Spinal cord (tissue), 10 donors: ENCODE data around the gene CADPS. TPM values are rescaled to one million over a fixed set of nuclear protein-coding genes. Genes with fewer than 3 reads are reported as not detected.

Experiments used
- DNase-seq, 6 donors: peaks; one replicate each; pipeline versions ENCODE4 v3.0.0 to v3.0.0-alpha.2; 2013 to 2015; ENCODE audit warnings: low spot score in 6 of 6, low read depth in 4 of 6
- H3K27ac ChIP-seq: one replicate; pipeline ENCODE4 v1.5.1; 2013; ENCODE audit warnings: low read depth, low read length, control low read depth
- H3K27me3 ChIP-seq: one replicate; pipeline ENCODE4 v1.6.1; 2013; ENCODE audit warnings: low read length; ENCODE audit not compliant: control insufficient read depth, insufficient read depth
- H3K36me3 ChIP-seq: one replicate; pipeline ENCODE4 v1.6.1; 2013; ENCODE audit warnings: low read length; ENCODE audit not compliant: control insufficient read depth, insufficient read depth
- H3K4me1 ChIP-seq: one replicate; pipeline ENCODE4 v1.6.1; 2013; ENCODE audit warnings: low read length; ENCODE audit not compliant: control insufficient read depth, insufficient read depth
- H3K4me3 ChIP-seq: one replicate; pipeline ENCODE4 v1.5.1; 2013; ENCODE audit warnings: low read depth, low read length, control low read depth
- H3K9me3 ChIP-seq: one replicate; pipeline ENCODE4 v1.6.1; 2013; ENCODE audit warnings: low read length; ENCODE audit not compliant: control insufficient read depth, insufficient read depth
- WGBS: methylation state at CpG from one replicate; pipeline ENCODE4 v1.1.5; 2013; ENCODE audit warnings: missing lambda C conversion rate; ENCODE audit not compliant: insufficient coverage; 5-methylcytosine and 5-hydroxymethylcytosine counted together
- polyA plus RNA-seq, 2 donors: library from polyadenylated mRNA; unstranded; fragments of 120-200 nt; gene quantifications; one replicate each; pipeline ENCODE4 v1.2.1, GENCODE V29; 2013; ENCODE audit not compliant: insufficient read length in 2 of 2
- total RNA-seq, 2 donors: library from RNA; depleted of rRNA in 1 of 2; stranded (reverse); fragments of 120-200 nt in 1 of 2; fragments of >200 nt in 1 of 2; gene quantifications; one replicate each; pipeline versions ENCODE4 v1.2.3 to v1.2.4, GENCODE V29; 2013 to 2014
- donor health status: healthy.

The CADPS gene
- total and polyA plus RNA-seq, 4 donors = 79.7 to 251 (median 198) TPM

DNA sequence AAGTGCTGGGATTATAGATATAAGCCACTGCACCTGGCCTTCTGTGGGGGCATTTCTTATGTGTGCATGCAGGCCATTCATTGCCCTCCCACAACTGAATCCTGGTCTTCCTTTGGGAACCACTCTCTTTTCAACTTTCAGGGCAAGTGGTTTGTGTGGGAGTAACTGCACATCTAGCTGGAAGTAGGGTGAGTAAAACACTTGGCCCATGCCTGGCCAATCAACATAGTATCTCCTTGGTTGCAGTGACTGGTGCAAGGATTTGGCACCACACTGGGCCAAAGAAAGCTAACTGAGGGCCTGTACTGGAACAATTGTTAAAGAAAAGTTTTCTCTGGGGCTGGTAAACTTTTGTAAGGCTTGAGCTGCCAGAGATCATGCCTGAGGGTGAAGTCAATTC lies 312.6 kb downstream of the CADPS start:
- no peak for DNase-seq
- Histone ChIP-seq H3K4me3 (no peak overlapping the region), H3K9me3 (no peaks in the 10 kb centered on the region)

DNA sequence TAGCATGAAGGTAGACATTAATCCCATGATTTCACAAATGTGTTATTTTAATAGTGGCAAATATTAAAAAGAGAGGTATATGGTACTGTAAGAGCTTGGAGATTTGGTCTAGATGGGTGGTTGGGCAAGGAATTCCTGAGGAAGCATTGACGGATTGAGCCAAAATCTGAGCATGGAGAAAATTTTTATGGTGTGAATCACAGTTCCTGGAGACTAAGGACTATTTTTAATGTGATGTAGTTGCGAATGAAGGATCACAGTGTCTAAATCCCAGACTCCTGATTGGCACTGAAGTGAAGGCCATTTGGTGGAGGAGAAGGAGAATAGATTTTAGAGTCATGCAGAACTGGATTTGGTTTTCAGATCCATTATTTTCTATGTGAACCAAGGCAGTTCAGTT lies 313.2 kb downstream of the CADPS start:
- Histone ChIP-seq H3K27me3 (no peaks in the 10 kb centered on the region), H3K27ac (no peak overlapping the region), H3K36me3 (peaks cover 2% of the 10 kb centered on the region), H3K4me1 (no peaks in the 10 kb centered on the region), H3K9me3 (no peaks in the 10 kb centered on the region), H3K4me3 (no peak overlapping the region)
- no peak for DNase-seq
- WGBS = 81% methylated on average over 2 of the region's 2 CpGs

More for the DNA sequence above, 312.6 kb downstream of the CADPS start:
- no peaks in the 10 kb centered on the region for H3K27me3 ChIP-seq
- no peak overlapping the region for H3K27ac ChIP-seq
- no peaks in the 10 kb centered on the region for H3K4me1 ChIP-seq
- H3K36me3 ChIP-seq = no peaks in the 10 kb centered on the region

DNA sequence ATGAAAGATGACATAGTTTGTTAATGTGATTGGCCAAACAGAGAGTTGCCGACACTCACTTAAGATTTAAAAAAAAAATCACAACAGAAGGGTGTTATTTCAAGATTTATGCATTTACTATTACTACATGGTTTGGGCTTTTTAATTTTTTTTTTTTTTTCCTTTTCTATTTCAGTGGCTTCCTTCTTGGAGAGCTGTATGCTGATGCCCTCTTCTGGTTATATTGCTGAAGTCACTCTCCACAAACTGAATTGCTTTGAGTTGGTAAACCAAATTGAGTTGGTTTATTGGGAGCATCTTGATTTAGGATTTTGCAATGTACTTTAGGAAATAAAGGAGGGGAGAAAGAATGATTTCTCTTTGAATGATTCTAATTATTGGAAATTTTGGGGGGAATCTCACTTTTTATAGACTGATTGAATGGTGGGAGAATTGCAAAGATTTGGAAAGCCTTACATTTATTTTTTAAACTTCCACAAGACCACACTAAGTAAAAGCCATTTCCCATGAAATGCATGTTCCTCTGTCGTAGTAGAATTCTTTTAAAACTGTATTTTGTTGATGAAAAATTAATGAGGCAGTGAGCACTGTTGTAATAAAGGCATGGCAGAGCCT lies 315.3 kb downstream of the CADPS start:
- H3K4me1 ChIP-seq = no peaks in the 10 kb centered on the region
- H3K27me3 ChIP-seq = no peaks in the 10 kb centered on the region
- H3K4me3 ChIP-seq = no peak overlapping the region
- no peaks in the 10 kb centered on the region for H3K9me3 ChIP-seq
- peak in 2 of 6 donors; percentile 77 to 81 for DNase-seq
- peaks cover 3% of the 10 kb centered on the region for H3K36me3 ChIP-seq
- H3K27ac ChIP-seq = no peak overlapping the region
- whole genome bisulfite sequencing = no CpG with 5 or more reads among the region's 2 CpGs

DNA sequence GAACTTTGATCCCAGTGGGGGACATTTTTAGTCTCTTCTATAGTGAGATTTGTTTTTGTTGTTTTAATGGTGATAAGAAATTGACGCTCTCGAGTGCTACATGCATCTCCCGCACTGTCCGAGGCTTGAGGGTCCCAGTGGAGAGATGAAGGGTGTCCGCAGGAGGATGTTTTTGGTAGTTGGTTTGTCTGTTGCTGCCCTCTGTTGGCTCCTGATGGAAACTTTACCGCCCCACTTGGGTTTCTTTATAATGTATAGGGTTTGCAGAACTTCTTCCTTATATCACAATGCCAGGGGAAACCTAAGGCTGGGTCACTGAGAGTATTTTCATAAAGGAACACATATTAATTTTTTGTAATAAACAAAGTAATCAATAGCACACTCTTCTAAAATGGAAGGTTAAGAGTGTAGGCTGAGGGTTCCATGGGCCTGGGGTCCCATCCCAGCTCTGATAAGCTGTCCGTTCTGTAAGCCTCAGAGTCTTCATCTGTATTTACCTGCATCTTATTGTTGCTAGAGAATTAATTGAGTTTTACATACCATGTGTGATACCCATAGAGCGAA lies 316.6 kb downstream of the CADPS start:
- H3K27ac ChIP-seq = no peak overlapping the region
- H3K9me3 ChIP-seq = no peaks in the 10 kb centered on the region
- 16% methylated on average over 6 of the region's 8 CpGs for WGBS
- H3K36me3 ChIP-seq = peaks cover 3% of the 10 kb centered on the region
- no peaks in the 10 kb centered on the region for H3K4me1 ChIP-seq
- peak in 3 of 6 donors; percentile 31 to 77 (median 75) for DNase-seq
- no peak overlapping the region for H3K4me3 ChIP-seq
- no peaks in the 10 kb centered on the region for H3K27me3 ChIP-seq

DNA sequence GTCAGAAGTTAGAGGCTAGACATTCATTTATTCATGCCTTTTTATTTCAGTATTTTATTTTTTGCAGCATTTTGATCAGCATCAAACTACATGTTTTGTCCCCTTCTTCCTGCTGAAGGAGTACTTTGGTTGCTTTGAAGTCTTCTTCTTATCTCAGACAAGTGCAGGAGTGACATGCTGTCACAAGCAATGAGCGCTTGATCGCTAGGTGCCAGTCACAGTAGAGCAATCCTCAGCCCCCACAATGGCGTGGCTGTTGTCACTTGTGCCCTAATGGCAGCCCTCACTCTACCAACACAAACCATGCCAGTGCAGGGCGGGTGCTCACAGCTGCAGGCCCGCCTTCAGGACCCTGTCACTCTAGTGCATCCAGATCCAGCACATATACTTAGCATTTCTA lies 317.2 kb downstream of the CADPS start:
- peaks cover 3% of the 10 kb centered on the region for H3K36me3 ChIP-seq
- DNase-seq = no peak
- no peaks in the 10 kb centered on the region for H3K4me1 ChIP-seq
- no peaks in the 10 kb centered on the region for H3K9me3 ChIP-seq
- no peaks in the 10 kb centered on the region for H3K27me3 ChIP-seq
- 85% methylated on average over 5 of the region's 5 CpGs for WGBS
- H3K4me3 ChIP-seq = no peak overlapping the region
- H3K27ac ChIP-seq = no peak overlapping the region

DNA sequence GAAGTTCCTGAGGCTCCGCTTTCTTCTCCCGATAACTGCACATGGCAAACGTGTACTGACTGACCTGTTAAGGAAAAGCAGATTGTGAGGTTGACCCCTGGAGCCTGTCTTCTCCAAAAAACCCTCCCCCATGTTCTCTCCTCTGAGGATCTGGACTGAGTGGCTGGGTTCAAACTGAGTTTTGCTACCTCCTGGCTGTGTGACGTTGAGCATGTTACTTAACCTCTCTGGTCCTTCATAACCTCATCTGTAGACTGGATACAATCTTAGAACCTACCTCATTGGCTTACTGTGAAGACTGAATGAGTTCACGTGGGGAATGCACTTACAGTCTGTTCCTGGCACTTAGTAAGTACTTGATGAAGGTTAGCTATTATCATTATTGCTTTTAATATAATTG lies 317.8 kb downstream of the CADPS start:
- Histone ChIP-seq H3K9me3 (no peaks in the 10 kb centered on the region), H3K27ac (no peak overlapping the region), H3K4me1 (no peaks in the 10 kb centered on the region), H3K27me3 (no peaks in the 10 kb centered on the region), H3K36me3 (peaks cover 3% of the 10 kb centered on the region), H3K4me3 (no peak overlapping the region)
- WGBS = 100% methylated on average over 3 of the region's 5 CpGs
- no peak for DNase-seq

DNA sequence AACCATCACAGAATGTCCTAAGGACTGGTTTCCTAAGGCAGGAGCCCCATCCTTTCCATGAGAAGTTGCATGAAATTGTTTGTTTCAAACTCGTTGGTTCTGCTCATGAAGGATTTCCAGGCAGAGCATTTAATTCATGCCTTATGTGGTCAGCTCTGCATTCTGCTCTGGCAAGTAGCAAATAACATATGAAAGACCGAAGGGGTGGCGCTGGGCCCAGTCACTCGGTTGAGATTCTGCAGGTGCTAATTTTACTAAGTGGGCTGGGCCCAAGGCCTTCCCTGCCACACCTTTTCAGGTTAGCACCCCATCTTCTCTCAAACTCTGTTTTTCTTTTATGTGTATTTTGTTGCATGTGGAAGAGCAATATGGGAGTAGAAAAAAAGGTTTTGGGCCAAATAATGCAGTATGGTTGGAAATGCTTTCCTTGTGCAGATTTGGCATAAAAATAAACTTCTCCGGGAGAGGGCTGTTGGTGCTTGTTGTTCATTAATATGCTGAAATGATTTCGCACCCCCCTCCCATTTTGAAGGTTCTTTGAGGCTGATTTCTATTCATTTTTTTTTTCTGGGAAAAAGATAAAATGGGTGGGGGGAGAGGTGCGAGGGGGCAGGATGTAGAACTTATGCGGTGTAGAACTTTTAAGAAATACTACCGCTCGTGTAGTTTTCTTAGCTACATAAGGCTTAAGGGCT lies 318.9 kb downstream of the CADPS start:
- 72% methylated on average over 2 of the region's 10 CpGs for WGBS
- no peaks in the 10 kb centered on the region for H3K9me3 ChIP-seq
- peaks cover 3% of the 10 kb centered on the region for H3K36me3 ChIP-seq
- peak in 1 of 6 donors; percentile 59 for DNase-seq
- no peaks in the 10 kb centered on the region for H3K4me1 ChIP-seq
- no peak overlapping the region for H3K27ac ChIP-seq
- no peaks in the 10 kb centered on the region for H3K27me3 ChIP-seq
- H3K4me3 ChIP-seq = no peak overlapping the region

DNA sequence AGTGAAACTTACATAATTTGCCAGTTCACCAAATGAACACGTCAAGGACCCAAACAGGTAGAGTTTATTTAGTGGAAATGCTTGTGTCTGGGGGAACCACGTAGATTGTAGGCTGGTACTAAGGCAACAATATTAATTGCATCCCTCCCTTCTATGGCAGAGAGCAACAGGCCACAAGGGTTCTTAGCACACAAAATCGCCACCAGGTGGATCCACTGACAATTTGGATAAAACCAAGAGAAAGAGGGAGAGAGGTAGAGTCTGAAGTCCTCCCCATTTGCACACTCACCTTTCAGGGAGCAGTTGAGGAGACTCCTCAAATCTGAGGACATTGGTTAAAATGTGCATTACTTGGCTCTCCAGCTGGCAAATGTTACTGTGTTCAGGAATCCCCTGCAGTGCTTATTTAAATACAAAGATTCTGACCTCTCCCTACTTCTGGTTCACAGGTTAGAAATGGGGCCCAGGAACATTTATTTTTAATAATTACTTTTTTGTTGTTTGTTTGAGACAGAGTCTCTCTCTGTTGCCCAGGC lies 320.9 kb downstream of the CADPS start:
- H3K36me3 ChIP-seq = peaks cover 6% of the 10 kb centered on the region
- DNase-seq = no peak
- no peak overlapping the region for H3K27ac ChIP-seq
- H3K27me3 ChIP-seq = no peaks in the 10 kb centered on the region
- no peak overlapping the region for H3K4me3 ChIP-seq
- H3K9me3 ChIP-seq = no peaks in the 10 kb centered on the region
- no CpG with 5 or more reads among the region's 3 CpGs for WGBS
- H3K4me1 ChIP-seq = no peaks in the 10 kb centered on the region

DNA sequence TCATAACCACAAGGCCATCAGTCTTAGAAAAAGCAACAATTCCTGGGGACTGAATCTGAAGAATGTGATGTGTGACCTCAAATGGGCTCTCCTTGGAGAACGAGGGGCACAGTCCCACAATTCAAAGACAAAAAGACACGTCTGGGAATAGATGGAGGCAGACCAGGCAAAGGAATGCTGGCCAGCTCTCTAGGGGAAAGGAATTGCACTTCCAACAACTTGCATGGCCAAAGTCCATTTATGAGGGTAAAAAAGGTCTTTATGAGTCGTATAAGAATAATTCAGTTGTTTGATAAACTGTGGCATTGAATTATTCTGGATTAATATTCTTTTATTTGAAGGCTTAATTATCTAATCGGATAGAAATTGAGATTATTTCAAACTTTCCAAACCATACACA lies 321.4 kb downstream of the CADPS start:
- Histone ChIP-seq H3K9me3 (no peaks in the 10 kb centered on the region), H3K36me3 (peaks cover 6% of the 10 kb centered on the region), H3K4me3 (no peak overlapping the region), H3K27ac (no peak overlapping the region), H3K4me1 (no peaks in the 10 kb centered on the region), H3K27me3 (no peaks in the 10 kb centered on the region)
- WGBS = 67% methylated on average over 2 of the region's 4 CpGs
- DNase-seq = no peak

DNA sequence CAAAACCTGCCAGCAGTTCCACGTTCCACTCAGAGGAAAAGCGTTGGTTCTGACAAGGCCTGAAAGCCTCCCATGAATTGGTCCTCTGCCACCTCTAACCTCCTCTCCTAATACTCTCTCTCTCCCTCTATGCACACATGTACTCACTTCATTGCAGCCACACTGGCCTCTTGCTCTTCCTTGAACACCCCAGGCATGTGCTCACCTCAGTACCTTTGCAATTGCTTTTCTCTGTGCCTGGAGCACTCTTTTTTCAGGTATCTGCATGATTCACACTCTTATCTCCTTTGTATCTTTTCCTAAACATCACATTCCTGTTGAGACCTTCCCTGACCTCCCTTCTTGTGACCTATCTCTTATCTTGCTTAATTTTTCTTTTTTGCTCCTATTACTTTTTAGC lies 323.7 kb downstream of the CADPS start:
- Histone ChIP-seq H3K27me3 (no peaks in the 10 kb centered on the region), H3K9me3 (no peaks in the 10 kb centered on the region), H3K27ac (no peak overlapping the region), H3K4me1 (no peaks in the 10 kb centered on the region), H3K36me3 (peaks cover 2% of the 10 kb centered on the region), H3K4me3 (no peak overlapping the region)
- no peak for DNase-seq
- WGBS = 97% methylated on average over 2 of the region's 2 CpGs
